Activated gamma-delta T cell (primary cell): Measurements from ENCODE around the gene RTRAF.

ENCODE experiments used
- DNase-seq: peaks from one replicate; lab custom pipeline; 2025; lab: John Stamatoyannopoulos, UW

Gene RTRAF

DNA sequence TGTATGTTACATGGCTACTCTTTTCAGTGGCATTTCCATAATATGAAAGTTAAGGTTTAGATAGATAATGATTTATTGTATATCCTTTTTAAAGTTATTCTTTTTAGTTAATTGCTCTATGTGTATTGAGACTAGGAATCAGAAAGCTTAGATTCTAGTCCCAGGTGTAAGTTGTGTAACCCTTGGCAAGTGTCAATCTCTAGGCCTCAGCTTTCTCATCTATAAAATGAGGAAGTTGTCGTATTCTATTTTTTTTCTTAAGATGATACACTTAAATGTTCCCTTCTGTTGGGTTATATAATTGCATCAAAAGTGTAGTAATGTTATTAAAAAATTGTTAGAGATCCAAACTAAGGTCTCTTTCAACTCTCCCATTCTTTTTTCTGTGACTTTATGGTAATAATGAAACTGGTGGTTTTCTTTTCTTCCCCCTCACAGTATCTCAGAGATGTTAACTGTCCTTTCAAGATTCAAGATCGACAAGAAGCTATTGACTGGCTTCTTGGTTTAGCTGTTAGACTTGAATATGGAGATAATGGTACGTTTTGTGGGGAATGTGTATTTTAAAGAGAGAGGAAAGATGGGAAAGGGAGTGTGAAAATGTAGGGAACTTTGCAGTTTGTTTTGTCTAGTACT lies 4.1 kb downstream of the RTRAF start:
- DNase-seq, result no peak

DNA sequence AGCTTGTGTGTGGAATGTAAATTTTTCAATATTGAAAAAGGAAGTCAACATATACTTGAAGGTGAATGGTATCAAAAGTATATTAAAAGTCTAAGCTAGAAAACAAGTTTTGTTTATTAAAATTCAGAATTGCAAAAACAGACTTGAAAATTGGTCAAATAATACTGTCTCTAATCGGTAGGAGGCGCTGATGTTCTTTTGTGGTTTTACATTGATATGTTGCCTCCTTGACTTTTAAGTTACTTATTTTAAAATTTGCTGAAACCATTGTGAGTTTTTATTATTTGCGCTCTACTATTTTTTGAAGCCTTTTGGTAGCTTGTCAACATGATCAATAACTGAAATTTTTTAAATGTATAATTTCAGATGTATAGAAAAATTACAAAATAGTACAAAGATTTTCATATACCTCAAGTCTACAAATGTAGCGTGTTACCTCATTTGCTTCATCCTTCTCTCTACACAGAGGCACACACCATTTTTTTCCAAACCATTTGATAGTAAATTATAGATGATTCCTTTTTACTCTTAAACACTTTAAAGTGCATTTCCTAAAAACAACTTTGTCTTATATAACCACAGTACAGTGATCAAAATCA lies 6.9 kb downstream of the RTRAF start:
- DNase-seq, result no peak

DNA sequence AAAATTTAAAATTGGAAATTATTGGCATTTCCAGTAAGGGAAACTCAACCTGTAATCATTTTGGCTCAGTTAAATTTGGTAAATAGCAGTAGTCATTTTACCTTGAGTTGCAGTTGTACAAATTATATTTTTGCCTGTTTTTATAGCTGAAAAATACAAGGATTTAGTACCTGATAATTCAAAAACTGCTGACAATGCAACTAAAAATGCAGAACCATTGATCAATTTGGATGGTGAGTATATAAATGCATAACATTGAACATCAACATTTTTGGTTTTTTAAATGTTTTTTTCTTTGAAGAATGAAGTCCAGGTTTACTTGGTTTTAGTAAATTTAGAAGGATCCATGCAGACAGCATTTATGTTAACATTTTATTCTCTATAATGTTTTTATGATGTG lies 9.0 kb downstream of the RTRAF start:
- DNase-seq, result no peak

DNA sequence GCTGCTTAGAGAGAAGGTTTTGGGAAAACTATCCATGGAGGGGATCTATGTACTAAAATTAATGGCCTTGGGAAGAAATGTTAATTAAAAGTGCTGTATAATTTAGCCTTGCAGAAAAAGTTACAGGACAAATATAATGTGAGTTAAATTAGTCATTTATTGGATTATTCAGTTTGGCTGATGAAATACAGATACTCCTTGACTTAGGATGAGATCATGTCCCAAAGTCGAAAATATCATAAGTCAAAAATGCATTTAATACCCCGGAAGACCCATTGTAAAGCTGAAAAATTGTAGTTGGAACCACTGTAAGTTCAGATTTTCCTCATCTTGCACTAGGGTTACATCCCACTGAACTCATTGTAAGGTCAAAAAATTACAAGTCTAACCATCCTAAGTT lies 9.7 kb downstream of the RTRAF start:
- no peak for DNase-seq

DNA sequence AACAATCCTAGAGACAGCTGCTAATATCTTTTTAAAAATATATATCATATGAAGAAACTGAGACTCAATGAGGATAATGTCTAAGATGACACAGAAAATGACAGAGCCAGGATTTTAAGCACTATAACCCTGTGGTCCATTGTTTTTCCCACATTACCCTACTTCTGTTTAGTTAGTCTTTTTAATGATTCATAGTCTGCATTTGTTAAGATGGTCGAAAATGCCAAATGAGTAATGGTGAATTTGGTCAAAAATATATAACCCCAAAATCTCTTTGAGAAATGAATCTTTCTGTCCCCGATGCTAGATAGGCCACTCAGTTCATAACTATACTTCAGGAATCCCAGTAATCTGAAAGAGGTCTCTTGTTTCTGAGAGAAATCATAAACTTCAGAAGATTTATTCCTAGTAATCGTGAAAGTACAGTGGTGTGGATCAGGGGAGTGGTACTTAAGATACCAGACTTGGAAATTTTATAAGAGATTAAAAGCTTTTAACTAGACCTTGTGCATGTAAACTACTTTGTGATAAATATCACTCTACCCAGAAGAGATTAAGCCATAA lies 10.8 kb downstream of the RTRAF start:
- DNase-seq, result no peak

DNA sequence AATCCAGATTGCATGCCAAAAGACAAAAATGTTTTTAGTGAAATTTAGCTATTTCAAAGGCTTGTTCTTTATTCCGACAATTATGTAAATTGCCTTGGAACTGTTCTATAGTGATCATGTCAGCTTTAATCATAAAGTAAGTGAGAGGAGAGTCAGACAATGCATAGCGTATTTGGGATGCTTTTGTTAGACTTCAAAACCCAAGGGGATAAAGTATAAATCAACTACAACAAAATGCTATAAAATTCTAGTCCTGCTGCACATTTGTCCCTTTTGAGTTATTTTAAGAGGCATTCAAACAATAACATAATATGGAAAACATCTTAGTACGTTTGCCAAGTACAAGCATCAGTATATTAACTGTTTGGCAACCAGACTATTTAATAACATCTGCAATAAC lies 11.3 kb downstream of the RTRAF start:
- no peak for DNase-seq

DNA sequence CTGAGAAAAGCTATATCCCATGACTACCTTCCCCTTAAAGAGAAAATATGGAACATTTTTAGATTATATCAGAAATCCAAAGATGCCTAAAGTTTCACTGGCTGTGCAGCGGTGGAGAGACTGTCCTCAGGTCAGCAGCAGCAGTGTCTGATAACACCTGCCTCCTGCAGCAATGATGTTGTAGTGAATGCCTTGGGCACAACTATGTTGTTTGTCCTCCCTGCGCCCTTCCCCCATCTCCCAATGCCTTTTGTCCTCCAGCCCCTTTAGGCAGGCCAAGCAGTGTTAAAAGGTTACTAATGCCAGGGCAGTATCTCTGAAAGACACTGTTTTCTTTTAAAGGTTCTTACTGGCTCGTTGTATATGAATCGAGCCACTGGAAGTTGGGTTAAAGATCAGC lies 13.2 kb downstream of the RTRAF start:
- no peak for DNase-seq

DNA sequence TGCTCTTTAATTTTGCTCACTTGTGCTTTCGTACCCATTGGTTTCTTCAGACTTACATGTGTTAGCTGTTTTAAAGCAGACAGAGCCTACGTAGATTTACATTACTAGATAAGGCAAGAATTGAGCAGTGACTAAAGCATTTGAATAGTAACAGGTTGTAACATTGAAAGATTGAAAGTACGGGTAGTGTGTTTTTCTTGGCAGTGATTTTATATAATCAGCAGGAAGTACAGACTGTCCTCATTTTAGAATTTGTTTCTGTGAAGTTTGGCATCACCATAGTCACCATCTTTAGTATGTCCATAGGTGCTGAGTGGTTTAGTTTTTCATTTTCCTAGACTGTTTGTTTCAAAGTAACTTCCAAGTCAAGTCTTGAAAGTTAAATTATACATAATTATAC lies 14.0 kb downstream of the RTRAF start:
- no peak for DNase-seq

DNA sequence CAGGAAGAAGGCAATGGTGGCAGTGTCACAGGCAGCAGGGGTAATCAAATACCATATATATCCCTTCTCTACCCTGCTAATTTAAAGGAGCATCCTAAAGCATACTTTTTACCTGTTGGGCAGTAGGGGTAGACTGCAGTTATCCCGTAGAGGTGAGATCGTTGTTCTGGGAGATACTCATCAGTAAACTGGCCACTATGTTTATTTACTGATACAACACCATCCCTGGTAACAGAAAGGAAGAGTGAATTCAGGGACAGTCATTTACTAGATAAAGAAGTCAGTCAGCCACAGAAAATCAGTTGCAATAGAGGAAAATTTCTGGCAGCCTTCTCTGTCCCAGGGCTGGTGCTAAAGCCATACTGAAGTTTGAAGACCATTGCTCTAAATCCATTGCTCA lies 16.3 kb downstream of the RTRAF start:
- DNase-seq, result no peak

DNA sequence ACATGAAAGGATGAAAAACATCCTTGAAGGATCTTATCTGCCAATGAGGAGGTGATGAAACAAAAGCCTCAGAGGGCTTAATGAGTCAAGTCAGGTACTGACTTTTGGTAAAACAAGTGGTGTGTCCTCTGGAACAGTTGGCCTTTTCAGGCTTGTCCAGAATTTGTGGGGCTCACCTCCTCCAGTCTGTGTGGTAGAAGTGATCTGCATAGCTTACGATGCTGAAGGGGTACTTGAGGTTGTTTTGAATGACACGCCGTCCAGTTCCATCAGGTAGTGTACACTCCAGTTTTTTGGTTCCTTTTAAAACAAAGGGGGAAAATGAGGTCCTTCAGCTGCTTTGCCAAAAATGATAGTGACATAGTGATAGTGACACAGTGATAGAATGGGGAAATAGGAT lies 17.0 kb downstream of the RTRAF start:
- DNase-seq, result no peak

DNA sequence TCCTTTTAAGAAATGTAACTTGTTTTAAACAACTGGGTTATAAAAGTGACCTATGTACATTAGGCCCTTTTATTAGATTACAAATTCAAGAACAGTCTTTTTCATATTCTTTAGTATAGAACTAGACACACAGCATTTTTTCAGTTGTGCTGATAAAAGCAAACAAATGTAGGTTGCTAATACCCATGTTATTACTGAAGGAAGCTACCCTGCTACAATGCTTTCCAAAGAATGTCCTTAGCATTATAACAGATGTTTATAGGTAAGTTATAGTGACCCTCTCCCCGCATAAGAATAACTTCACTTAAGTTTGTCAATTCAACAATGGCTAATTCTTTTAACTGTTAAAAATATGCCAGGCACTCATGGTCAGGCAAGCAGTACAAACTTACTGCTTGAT lies 17.9 kb downstream of the RTRAF start:
- no peak for DNase-seq

DNA sequence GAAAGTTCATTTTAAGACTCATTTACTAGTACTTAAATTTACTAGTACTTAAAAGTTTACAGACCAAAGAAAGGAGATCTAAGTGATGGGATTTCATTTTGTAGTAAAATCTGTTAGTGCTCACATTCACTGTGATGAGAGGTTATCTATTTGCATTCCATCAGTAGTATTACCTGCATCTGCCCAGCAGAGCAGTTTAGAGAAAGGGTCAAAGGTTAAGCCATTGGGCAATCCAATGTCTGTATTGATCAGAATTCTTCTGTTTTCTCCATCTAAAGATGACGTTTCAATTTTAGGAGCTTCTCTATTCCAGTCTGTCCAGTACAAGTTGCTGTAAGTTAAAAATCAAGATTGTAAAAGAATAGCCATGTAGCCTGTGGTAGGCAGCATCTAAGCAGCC lies 18.3 kb downstream of the RTRAF start:
- no peak for DNase-seq

DNA sequence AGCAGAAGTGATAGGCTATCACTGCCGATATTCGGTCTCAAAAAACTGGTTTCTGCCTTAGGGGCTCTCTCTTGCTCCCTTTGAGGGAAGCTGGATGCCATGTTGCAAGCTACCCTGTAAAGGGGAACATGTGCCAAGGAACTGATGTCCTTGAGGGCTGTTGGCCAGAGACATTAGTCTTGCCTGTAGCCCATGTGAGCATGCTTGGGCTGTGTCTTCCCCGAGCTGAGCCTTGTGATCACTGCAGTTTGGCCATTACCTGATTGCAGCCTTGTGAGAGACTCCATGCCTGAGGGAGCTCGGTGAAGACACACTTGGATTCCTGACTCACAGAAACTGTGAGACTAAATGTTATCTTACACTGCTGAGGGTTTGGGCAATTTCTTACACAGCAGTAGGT lies 18.8 kb downstream of the RTRAF start:
- no peak for DNase-seq

DNA sequence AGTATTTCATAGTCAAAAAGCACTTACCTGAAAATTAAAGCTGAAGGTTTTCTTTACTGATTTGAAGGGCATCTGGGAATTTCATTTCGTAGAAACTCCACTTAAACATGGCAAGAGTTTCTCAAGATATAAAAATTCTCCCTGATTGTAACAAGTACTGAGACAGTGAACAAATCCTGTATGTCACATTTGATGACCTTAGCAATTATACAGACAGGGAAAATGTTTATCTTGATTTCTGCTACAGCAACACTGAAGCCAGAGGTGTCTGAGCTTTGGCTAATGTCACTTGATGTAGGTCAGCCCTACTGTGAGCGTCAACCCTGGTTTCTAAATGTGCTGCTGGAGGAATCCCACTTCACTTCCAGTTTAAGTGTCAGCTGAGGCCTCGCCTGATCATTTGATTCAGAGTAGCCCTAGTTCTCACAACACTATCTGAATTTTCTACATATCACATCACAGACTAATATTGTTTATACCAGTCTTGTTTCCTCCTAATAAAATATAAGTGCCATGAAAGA lies 20.9 kb downstream of the RTRAF start:
- DNase-seq, result no peak

DNA sequence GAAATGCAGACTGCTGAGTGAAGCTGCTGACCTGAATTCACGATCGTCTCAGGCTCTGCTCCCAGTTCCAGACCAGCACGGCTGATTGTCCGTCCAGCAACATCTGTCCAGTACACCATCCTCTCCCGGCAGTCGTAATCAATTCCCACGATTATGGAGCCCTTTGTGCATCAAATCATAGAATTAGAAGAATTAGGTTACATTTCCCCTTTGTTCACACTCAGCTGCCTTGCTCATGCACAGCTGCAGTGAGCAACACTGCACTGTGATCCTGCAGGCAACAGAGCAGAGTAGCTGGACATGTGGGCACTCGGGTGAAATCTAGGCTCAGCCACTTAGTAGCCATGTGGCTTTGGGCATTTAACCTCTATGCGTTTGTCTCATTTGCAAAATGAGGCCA lies 22.2 kb downstream of the RTRAF start:
- no peak for DNase-seq

DNA sequence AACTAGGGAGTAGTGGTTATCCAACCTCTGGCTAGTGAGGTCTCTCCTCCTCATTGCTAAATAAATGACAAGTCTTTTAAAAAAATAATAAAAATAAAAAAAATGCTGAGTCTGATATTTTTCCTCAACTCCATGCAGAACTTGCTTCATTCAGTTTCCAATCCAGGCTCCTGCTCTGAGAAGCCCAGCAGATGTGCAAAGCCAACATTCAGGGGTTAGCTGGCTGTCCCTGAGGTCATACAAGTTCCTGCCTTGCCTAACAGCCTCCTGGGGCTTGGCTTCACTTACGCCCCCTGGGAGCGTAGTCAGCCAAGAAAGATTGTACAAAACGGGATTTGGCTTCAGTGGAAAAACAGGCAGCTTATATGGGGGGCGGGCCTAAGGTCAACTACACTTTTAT lies 23.3 kb downstream of the RTRAF start:
- DNase-seq, result no peak

DNA sequence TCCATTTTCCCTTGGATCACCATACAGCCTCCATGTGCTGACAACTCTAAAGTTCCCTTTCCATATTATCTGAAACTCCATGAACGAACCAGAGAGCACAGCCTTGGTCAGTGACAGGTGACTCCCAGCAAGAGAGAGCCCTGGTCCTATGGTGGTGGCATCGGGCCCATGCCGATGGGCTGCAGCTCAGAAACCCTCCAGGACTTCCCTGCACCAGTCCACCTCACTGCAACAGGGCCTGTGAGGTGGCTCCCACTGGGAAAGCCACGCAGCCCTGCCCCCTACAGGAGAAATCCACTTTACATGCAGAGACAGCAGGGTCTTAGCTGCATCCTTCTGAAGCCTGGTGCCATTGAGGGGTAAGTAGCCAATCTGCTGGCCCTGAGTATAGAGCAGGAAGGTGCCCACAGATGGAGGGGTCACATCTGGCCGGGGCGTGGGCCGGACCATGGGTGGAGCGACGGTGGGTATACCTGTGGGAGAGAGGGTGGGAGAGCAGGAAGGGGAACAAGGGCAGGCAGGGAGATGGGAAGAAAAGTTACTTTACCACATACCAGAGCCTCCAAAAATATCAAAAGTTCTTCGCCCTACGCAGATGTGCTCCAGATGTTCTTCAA lies 24.7 kb downstream of the RTRAF start:
- DNase-seq, result no peak

DNA sequence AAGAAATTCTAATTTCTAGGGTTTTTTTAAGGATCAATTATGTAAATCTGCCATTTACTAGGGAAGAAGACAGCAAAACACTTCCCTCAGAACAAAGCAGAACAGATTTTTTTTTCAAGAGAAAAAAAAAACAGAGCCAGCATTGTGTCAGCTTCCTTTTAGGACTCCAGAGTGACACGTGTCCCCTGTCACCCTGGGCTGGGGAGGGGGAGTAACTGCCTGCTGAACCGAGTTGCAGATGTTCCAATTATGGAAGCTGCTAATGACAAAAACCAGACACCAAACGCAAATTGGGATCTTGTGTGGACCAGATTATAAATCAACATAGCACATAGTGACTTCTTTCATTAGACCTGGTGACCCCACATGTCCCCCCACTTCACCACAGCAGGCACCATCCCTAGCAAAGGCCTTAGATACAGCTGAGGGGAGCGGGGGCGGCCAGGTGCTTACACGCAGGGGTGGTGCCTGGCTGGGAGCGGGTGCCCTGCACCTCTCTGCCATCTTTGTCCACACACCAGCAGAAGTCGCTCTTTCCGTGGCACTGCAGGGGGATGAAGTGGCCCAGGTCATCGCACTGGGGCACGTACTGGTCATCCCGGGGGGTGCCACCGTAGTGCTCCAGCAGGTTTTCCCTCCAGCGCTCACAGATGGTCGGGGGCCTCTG lies 25.4 kb downstream of the RTRAF start:
- no peak for DNase-seq

DNA sequence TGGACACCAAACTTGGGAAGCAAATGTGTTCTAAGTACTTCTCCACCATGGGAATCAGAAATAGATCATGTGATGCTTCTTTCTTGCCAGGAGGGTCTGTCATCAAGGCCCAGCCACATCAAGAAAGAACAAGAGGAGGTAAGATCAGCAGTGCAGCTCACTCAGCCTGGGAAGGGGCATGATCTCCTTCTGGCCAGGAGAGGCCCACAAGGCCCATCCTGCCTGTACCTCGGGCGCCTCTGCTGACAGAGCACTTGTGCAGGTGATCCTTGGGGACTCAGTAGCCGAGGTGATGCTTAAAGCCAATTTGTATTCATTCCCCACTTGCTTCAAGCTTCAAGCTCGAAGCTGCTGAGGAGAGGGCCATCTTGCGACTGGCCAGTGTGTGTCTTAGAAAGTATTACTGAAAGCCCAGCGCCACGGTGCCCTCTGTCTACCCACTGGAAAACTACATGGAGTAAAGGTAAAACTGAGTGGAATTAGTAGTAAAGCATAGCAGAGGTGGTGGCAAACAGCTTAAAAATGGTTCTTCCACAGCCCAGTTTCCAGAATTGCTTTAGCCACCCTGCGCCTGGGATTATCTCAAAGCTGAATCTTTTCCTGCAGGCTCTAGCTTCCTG lies 26.2 kb downstream of the RTRAF start:
- no peak for DNase-seq

DNA sequence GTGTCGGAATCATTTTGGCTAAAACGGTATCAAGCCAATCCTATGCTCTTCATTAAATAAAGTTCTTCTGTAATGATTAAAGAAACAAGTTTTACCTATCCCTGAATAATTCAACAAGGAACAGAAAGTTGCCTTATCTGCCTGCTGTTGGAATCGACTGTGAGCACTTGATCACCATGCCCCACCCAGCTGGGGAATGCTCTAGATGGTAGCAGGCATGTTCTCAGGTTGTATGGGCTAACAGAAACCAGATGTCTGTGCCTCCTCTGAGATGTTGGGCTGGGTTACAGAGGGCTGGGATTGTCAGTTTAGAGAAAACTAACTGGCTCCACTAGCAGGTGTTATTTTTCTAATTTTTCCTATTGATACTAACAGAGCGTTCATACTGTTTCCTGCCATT lies 28.9 kb downstream of the RTRAF start:
- DNase-seq, result no peak

DNA sequence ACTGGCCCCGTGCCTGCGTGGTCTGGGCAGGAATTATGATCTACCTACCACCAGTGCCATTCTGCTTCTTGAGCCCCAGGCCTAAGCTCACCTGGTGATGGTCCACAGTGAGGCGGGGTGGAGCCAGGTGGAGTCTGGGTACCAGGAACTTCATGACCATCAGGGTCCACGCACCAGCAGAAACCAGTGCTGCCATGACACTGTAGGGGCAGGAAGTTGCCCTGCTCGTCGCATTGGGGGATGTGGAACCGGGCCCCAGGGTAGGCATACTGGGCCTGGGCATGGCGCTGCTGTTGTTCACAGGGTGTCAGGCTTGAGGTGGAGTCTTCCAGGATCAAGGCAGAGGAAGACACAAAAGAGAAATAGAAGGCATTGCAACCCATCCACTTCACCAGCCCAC lies 29.6 kb downstream of the RTRAF start:
- DNase-seq, result no peak

DNA sequence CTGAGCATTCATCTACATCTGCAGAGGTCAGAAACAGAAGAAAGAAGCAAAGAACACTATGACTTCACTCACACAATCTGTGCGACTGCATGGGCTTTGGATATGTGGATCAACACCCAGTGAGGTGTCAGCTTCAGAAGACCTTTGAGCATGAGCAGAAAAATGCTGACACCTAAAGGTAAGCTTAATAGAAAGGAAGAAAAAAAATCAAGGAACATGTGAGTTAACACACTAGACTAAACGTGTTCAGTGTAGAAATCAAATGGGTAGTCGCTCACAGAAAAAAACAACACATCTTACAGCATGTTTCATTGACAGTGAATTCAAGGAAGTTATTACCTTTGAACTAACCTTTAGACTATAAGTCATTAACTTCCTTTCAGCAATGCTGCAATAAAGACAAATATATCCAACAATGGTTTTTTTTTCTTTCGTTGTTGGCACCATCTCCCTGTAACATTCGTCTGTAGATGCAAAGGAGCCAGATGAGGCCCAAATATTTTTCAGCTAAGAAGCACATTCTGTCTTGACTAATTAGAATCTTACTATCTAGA lies 30.9 kb downstream of the RTRAF start:
- DNase-seq, result no peak
